A549 (cell line): Measurements from ENCODE around the gene DMAC2. TPM values are rescaled to one million over a fixed set of nuclear protein-coding genes. Genes with fewer than 3 reads are reported as not detected.
"Not testable (repeated sequence)": the region's sequence is repeated elsewhere in the genome, so short reads cannot be mapped to it uniquely, and the experiment has no call there.

ENCODE experiments used
- ATAC-seq, 2 experiments: fragments of 200-7000 bp in 1 of 2; fragments of >200 bp in 1 of 2; cut with Nextera tagmentation in 1 of 2; cut with Tn5 transposase in 1 of 2; 3 replicates each; pipeline versions ENCODE4 v1.8.0 to v1.9.1; 2018 to 2020; ENCODE audit warnings: mild to moderate bottlenecking in 1 of 2, moderate library complexity in 1 of 2
- CTCF ChIA-PET: fragments of 300-600 bp; sonication (Branson Sonifier 250); formaldehyde crosslinking; extraction: SDS; loops from one replicate; lab custom pipeline; 2021; ENCODE audit warnings: antibody characterized with exemption, inconsistent platforms; lab: Yijun Ruan, JAX
- POLR2A ChIA-PET: fragments of 350-600 bp; formaldehyde crosslinking; extraction: SDS; loops from one replicate; lab custom pipeline; 2021; ENCODE audit warnings: antibody characterized with exemption, inconsistent platforms; lab: Yijun Ruan, JAX
- DNase-seq, 2 experiments: peaks; one replicate each; pipeline versions ENCODE4 v3.0.0 to v3.0.0-alpha.2; 2011 to 2016; ENCODE audit warnings: low read depth in 1 of 2, low spot score in 1 of 2
- FAIRE-seq: peaks from 2 replicates; lab custom pipeline; 2011; peaks lifted over from hg19 to GRCh38; lab: Jason Lieb, UNC
- H3K27ac ChIP-seq, 2 experiments: fragments of >200 bp; sonication (Bioruptor Twin); formaldehyde crosslinking; 3 replicates each; pipeline ENCODE4 v1.5.1; 2016 to 2017
- H3K4me1 ChIP-seq: fragments of >200 bp; sonication (Bioruptor Twin); formaldehyde crosslinking; 3 replicates; pipeline ENCODE4 v1.6.1; 2016
- H3K4me2 ChIP-seq: fragments of >200 bp; sonication (Bioruptor Twin); formaldehyde crosslinking; 3 replicates; pipeline ENCODE4 v1.6.1; 2016
- H3K4me3 ChIP-seq: fragments of >200 bp; sonication (Bioruptor Twin); formaldehyde crosslinking; 3 replicates; pipeline ENCODE4 v1.5.1; 2016
- H3K9me3 ChIP-seq: fragments of >200 bp; sonication (Bioruptor Twin); formaldehyde crosslinking; 3 replicates; pipeline ENCODE4 v1.6.1; 2016
- CBX2 ChIP-seq: fragments of 200-600 bp; sonication (generic); IDR thresholded peaks from 2 replicates; pipeline ENCODE4 v1.6.1; 2016; ENCODE audit warnings: low read depth, mild to moderate bottlenecking, borderline replicate concordance
- CEBPB ChIP-seq, 2 experiments: fragments of >200 bp in 1 of 2; sonication (Bioruptor Twin) in 1 of 2; formaldehyde crosslinking in 1 of 2; IDR thresholded peaks; 2 replicates each; pipeline ENCODE4 v1.6.1; 2012 to 2016
- CHD4 ChIP-seq: fragments of 200-600 bp; sonication (generic); IDR thresholded peaks from 2 replicates; pipeline ENCODE4 v1.6.1; 2016; ENCODE audit warnings: antibody characterized with exemption, mild to moderate bottlenecking, borderline replicate concordance
- E2F6 ChIP-seq: IDR thresholded peaks from 2 replicates; pipeline ENCODE4 v1.6.1; 2012; ENCODE audit warnings: low read depth, borderline replicate concordance
- EHF ChIP-seq: fragments of 250-450 bp; sonication (Bioruptor Pico); IDR thresholded peaks from 2 replicates; pipeline ENCODE4 v1.5.0; 2020; ENCODE audit warnings: mild to moderate bottlenecking
- ESRRA ChIP-seq: fragments of 150-350 bp; IDR thresholded peaks from 2 replicates; pipeline ENCODE4 v1.6.1; 2014; ENCODE audit warnings: mild to moderate bottlenecking, low read length, borderline replicate concordance
- FOSL2 ChIP-seq, 2 experiments: fragments of 450-650 bp in 1 of 2; fragments of >200 bp in 1 of 2; sonication (Bioruptor Twin) in 1 of 2; formaldehyde crosslinking; IDR thresholded peaks; 2 replicates each; pipeline versions ENCODE4 v1.5.0 to v1.6.1; 2016 to 2020; ENCODE audit warnings: mild to moderate bottlenecking in 1 of 2, moderate library complexity in 1 of 2
- FOXS1 ChIP-seq: fragments of 250-450 bp; sonication (Bioruptor Pico); IDR thresholded peaks from 2 replicates; pipeline ENCODE4 v1.5.0; 2020; ENCODE audit warnings: mild to moderate bottlenecking, moderate library complexity
- GATA3 ChIP-seq: IDR thresholded peaks from 2 replicates; pipeline ENCODE4 v1.6.1; 2012; ENCODE audit warnings: borderline replicate concordance
- HOXB13 ChIP-seq: fragments of 250-450 bp; sonication (Bioruptor Pico); IDR thresholded peaks from 2 replicates; pipeline ENCODE4 v1.5.0; 2020; ENCODE audit warnings: low read depth, mild to moderate bottlenecking, moderate library complexity
- HOXB5 ChIP-seq: fragments of 250-450 bp; sonication (Bioruptor Pico); IDR thresholded peaks from 2 replicates; pipeline ENCODE4 v1.5.0; 2020; ENCODE audit warnings: mild to moderate bottlenecking, moderate library complexity
- KDM5A ChIP-seq: fragments of 200-600 bp; sonication (generic); IDR thresholded peaks from 2 replicates; pipeline ENCODE4 v1.6.1; 2016; ENCODE audit warnings: antibody characterized with exemption, mild to moderate bottlenecking
- MAFK ChIP-seq: fragments of 450-650 bp; IDR thresholded peaks from 2 replicates; pipeline ENCODE4 v1.6.1; 2014; ENCODE audit not compliant: partially characterized antibody
- NR3C1 ChIP-seq: fragments of >200 bp; sonication (Bioruptor Twin); formaldehyde crosslinking; IDR thresholded peaks from 3 replicates; pipeline ENCODE4 v1.6.1; 2017
- PHF8 ChIP-seq: fragments of 200-600 bp; sonication (generic); IDR thresholded peaks from 2 replicates; pipeline ENCODE4 v1.6.1; 2016; ENCODE audit warnings: low read depth, mild to moderate bottlenecking, antibody characterized with exemption, moderate library complexity, borderline replicate concordance
- RCOR1 ChIP-seq: fragments of 150-350 bp; IDR thresholded peaks from 2 replicates; pipeline ENCODE4 v1.6.1; 2014; ENCODE audit warnings: antibody characterized with exemption, low read length, low read depth
- SMC3 ChIP-seq: fragments of >200 bp; sonication (Bioruptor Twin); formaldehyde crosslinking; IDR thresholded peaks from 3 replicates; pipeline ENCODE4 v1.6.1; 2018; ENCODE audit warnings: inconsistent platforms
- TP53 ChIP-seq: fragments of 250-450 bp; sonication (Bioruptor Pico); IDR thresholded peaks from 2 replicates; pipeline ENCODE4 v1.5.0; 2021; ENCODE audit warnings: mild to moderate bottlenecking, moderate library complexity
- USF2 ChIP-seq: fragments of 450-650 bp; IDR thresholded peaks from 2 replicates; pipeline ENCODE4 v1.6.1; 2014; ENCODE audit warnings: antibody characterized with exemption
- ZFP36 ChIP-seq: fragments of 450-650 bp; IDR thresholded peaks from 2 replicates; pipeline ENCODE4 v1.6.1; 2014; ENCODE audit warnings: borderline replicate concordance; ENCODE audit not compliant: partially characterized antibody
- WGBS: methylation state at CpG from one replicate; pipeline ENCODE4 v1.1.6; 2017; ENCODE audit errors: missing lambda C conversion rate; 5-methylcytosine and 5-hydroxymethylcytosine counted together
- polyA plus RNA-seq, 4 experiments: library from polyadenylated mRNA; depleted of rRNA in 3 of 4; stranded (reverse); fragments of >200 nt; fragmentation: RNase III in 1 of 4; extraction: RNeasy Plus Mini Kit Qiagen cat#74134 plus additional on column Dnase treatment in 1 of 4; gene quantifications; 2 replicates in 3 of 4; 3 replicates in 1 of 4; pipeline ENCODE4 v1.2.3, GENCODE V29; 2011 to 2017
- TF ChIP-seq, protein P1 (sequence below): fragments of >200 bp; sonication (Bioruptor Twin); formaldehyde crosslinking; IDR thresholded peaks from 3 replicates; pipeline ENCODE4 v1.5.1; 2016
- TF ChIP-seq, protein P2 (sequence below): IDR thresholded peaks from 2 replicates; pipeline ENCODE4 v1.6.1; 2012

Gene DMAC2
- polyA plus RNA-seq, 2 of the 4 experiments (the other 2 are of a cell fraction), result 132 to 155 TPM

GRCh38 chr19:41486953-41487352, 47.2 kb upstream of the DMAC2 start:
- H3K4me3 ChIP-seq, POLR2A ChIA-PET, ATAC-seq, FAIRE-seq, H3K27ac ChIP-seq, H3K4me1 ChIP-seq, DNase-seq, H3K4me2 ChIP-seq: not testable (repeated sequence)
- CTCF ChIA-PET, result interaction anchor here (0.6 to 4.9 kb wide), 8 partner anchors 10 to 266 kb away, joined by 3 to 34 read pairs (median 5); no protein-coding TSS in a partner anchor
- TF ChIP-seq CEBPB (IDR thresholded peaks at IDR 0.05), result peak in 1 of 2 experiments; percentile 10; a peak in 1 of 4 replicates
- 10% methylated on average over 4 of the region's 4 CpGs for WGBS
- peaks cover 50% of the 10 kb centered on the region for H3K9me3 ChIP-seq

DNA sequence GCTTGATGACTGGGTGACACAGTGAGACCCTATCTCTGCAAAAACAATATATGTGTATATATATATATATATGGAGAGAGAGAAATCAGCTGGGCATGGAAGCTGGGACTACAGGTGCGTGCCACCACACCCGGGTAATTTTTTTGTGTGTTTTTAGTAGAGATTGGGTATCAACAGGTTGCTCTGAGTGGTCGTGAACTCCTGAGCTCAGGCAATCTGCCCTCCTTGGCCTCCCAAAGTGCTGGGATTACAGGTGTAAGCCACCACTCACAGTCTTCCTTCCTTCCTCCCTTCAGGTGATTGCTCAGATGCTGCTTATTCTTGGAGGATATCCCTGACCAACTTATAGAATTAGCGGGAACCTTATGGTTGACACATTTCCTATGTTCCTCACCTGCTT, 45.1 kb upstream of the DMAC2 start:
- ATAC-seq, result no peak
- Histone ChIP-seq H3K4me3 (no peak overlapping the region), H3K4me1 (no peaks in the 10 kb centered on the region), H3K27ac (no peak overlapping the region), H3K4me2 (no peak overlapping the region), H3K9me3 (peaks cover 57% of the 10 kb centered on the region)
- 20% methylated on average over 4 of the region's 4 CpGs for WGBS
- ChIA-PET POLR2A (no interaction called here), CTCF (interaction anchor here (0.8 to 4.9 kb wide), 6 partner anchors 10 to 86 kb away, joined by 3 to 34 read pairs (median 4); no protein-coding TSS in a partner anchor)
- FAIRE-seq, result no peak
- TF ChIP-seq HOXB5 (no peak), FOSL2 (IDR thresholded peaks at IDR 0.05) (no peak), FOSL2 (CRISPR knock-in tag; IDR thresholded peaks at IDR 0.05) (no peak), CHD4 (no peak), USF2 (no peak), HOXB13 (no peak), MAFK (no peak), E2F6 (no peak), NR3C1 (no peak), TP53 (CRISPR knock-in tag) (no peak), FOXS1 (no peak), PHF8 (no peak), SMC3 (no peak), GATA3 (no peak), KDM5A (no peak), CBX2 (no peak), RCOR1 (no peak), EHF (no peak)
- DNase-seq, result no peak

GRCh38 chr19:41480336-41480735, 40.6 kb upstream of the DMAC2 start:
- FAIRE-seq, result no peak

DNA sequence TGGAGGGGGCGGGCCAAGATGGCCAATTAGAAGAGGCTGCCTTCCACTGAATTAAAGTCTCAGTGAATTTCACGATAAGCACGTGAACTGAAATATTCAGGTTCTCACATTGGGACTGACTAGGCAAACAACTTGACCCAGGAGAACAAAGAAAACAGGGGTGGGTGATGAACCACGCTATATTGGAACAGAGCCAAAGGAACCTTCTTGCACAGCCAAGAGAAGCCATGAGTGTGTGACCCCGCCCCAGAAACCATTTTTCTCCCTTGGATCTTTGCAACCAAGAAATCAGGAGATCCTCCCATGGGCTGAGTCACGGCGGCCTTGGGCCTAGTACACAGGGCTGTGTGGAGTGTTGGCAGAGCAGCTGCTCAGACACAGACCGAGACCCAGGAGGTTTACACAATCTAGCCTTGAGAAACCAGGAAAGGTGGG, 40.1 kb upstream of the DMAC2 start:
- ATAC-seq (peak in 1 of 2 experiments; percentile 53; a peak in 3 of 6 replicates), FAIRE-seq (peak; percentile 91), DNase-seq (peak in 1 of 2 experiments; percentile 41)
- no peaks in the 10 kb centered on the region for H3K4me1 ChIP-seq
- TF ChIP-seq CBX2, result no peak
- TF ChIP-seq, protein P1, sequence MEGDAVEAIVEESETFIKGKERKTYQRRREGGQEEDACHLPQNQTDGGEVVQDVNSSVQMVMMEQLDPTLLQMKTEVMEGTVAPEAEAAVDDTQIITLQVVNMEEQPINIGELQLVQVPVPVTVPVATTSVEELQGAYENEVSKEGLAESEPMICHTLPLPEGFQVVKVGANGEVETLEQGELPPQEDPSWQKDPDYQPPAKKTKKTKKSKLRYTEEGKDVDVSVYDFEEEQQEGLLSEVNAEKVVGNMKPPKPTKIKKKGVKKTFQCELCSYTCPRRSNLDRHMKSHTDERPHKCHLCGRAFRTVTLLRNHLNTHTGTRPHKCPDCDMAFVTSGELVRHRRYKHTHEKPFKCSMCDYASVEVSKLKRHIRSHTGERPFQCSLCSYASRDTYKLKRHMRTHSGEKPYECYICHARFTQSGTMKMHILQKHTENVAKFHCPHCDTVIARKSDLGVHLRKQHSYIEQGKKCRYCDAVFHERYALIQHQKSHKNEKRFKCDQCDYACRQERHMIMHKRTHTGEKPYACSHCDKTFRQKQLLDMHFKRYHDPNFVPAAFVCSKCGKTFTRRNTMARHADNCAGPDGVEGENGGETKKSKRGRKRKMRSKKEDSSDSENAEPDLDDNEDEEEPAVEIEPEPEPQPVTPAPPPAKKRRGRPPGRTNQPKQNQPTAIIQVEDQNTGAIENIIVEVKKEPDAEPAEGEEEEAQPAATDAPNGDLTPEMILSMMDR, result no peak
- no peak for TF ChIP-seq FOXS1
- no peak for TF ChIP-seq E2F6
- TF ChIP-seq HOXB13, result no peak
- TF ChIP-seq ZFP36, result no peak
- TF ChIP-seq, protein P2, sequence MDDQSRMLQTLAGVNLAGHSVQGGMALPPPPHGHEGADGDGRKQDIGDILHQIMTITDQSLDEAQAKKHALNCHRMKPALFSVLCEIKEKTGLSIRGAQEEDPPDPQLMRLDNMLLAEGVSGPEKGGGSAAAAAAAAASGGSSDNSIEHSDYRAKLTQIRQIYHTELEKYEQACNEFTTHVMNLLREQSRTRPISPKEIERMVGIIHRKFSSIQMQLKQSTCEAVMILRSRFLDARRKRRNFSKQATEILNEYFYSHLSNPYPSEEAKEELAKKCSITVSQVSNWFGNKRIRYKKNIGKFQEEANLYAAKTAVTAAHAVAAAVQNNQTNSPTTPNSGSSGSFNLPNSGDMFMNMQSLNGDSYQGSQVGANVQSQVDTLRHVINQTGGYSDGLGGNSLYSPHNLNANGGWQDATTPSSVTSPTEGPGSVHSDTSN, result no peak
- H3K4me2 ChIP-seq, result no peak overlapping the region
- peaks cover 37% of the 10 kb centered on the region for H3K9me3 ChIP-seq
- CTCF ChIA-PET, result interaction anchor here (0.5 to 6.1 kb wide), 7 partner anchors 18 to 702 kb away, joined by 3 to 45 read pairs (median 6); partner anchors contain the start of gene RAB4B
- H3K27ac ChIP-seq, result no peak overlapping the region
- 40% methylated on average over 8 of the region's 8 CpGs for WGBS
- POLR2A ChIA-PET, result interaction anchor here (1.2 kb wide), 1 partner anchor 41 kb away, joined by 3 read pairs; no protein-coding TSS in a partner anchor
- no peak overlapping the region for H3K4me3 ChIP-seq

More at GRCh38 chr19:41480336-41480735, 40.6 kb upstream of the DMAC2 start:
- POLR2A ChIA-PET, result no interaction called here
- DNase-seq (no peak), ATAC-seq (no peak)
- no peak overlapping the region for H3K4me3 ChIP-seq
- no peak overlapping the region for H3K4me2 ChIP-seq
- CTCF ChIA-PET, result interaction anchor here (0.5 to 6.1 kb wide), 7 partner anchors 31 to 352 kb away, joined by 3 to 45 read pairs (median 3); no protein-coding TSS in a partner anchor
- TF ChIP-seq CBX2 (no peak), NR3C1 (no peak), ESRRA (no peak), SMC3 (no peak)
- TF ChIP-seq, all 56 proteins: peak for 0
- H3K4me1 ChIP-seq, result no peaks in the 10 kb centered on the region
- H3K27ac ChIP-seq, result no peak overlapping the region
- WGBS, result 64% methylated on average over 12 of the region's 12 CpGs
- H3K9me3 ChIP-seq, result peaks cover 39% of the 10 kb centered on the region
